K562 (cell line): ENCODE results near the gene SLC12A6. TPM values are rescaled to one million over a fixed set of nuclear protein-coding genes. Genes with fewer than 3 reads are reported as not detected.
A peak's percentile ranks its signal among the peaks of the same experiment; 100 is the strongest.

Experiments
- ASH1L ChIP-seq: fragments of 450-650 bp; IDR thresholded peaks from 2 replicates; pipeline ENCODE4 v1.6.1; 2018; ENCODE audit warnings: borderline replicate concordance, mild to moderate bottlenecking, low read depth; ENCODE audit not compliant: partially characterized antibody
- ATF1 ChIP-seq, 2 experiments: fragments of 450-650 bp in 1 of 2; IDR thresholded peaks; 2 replicates each; pipeline ENCODE4 v1.6.1; 2016; ENCODE audit warnings: missing compliant biosample characterization in 1 of 2, missing genetic modification characterization in 1 of 2
- BRCA1 ChIP-seq, 2 experiments: fragments of 450-650 bp in 1 of 2; sonication (generic) in 1 of 2; formaldehyde crosslinking in 1 of 2; IDR thresholded peaks; 2 replicates each; pipeline versions ENCODE4 v1.5.0 to v1.6.1; 2017 to 2020; ENCODE audit warnings: mild to moderate bottlenecking in 1 of 2, missing genetic modification reagents in 1 of 2
- FOSL1 ChIP-seq: fragments of 200-800 bp; sonication (Bioruptor generic); conservative IDR thresholded peaks from 2 replicates; pipeline ENCODE4 v1.6.1; 2016; ENCODE audit warnings: missing genetic modification characterization, missing compliant biosample characterization
- HNRNPH1 ChIP-seq: fragments of 200-400 bp; formaldehyde crosslinking; optimal IDR thresholded peaks from 2 replicates; pipeline ENCODE3; 2017; ENCODE audit warnings: low read depth, mild to moderate bottlenecking, low read length, moderate library complexity
- NCOA1 ChIP-seq: fragments of 450-650 bp; IDR thresholded peaks from 2 replicates; pipeline ENCODE4 v1.6.1; 2016; ENCODE audit warnings: low read depth
- NCOR1 ChIP-seq: fragments of 450-650 bp; IDR thresholded peaks from 2 replicates; pipeline ENCODE4 v1.6.1; 2016; ENCODE audit warnings: mild to moderate bottlenecking, moderate library complexity
- RFX7 ChIP-seq: fragments of 250-450 bp; sonication (Bioruptor Pico); IDR thresholded peaks from 2 replicates; pipeline ENCODE4 v1.5.1; 2021; ENCODE audit warnings: mild to moderate bottlenecking
- TAL1 ChIP-seq: fragments of 450-650 bp; IDR thresholded peaks from 2 replicates; pipeline ENCODE4 v1.6.1; 2016; ENCODE audit warnings: mild to moderate bottlenecking
- TCF3 ChIP-seq: sonication (generic); formaldehyde crosslinking; IDR thresholded peaks from 2 replicates; pipeline ENCODE4 v1.4.0; 2020; ENCODE audit warnings: mild to moderate bottlenecking, missing genetic modification reagents
- YY1 ChIP-seq, 3 experiments: IDR thresholded peaks; 2 replicates each; pipeline ENCODE4 v1.6.1; 2011; ENCODE audit warnings: low read length in 2 of 3, mild to moderate bottlenecking in 2 of 3, moderate library complexity in 2 of 3, borderline replicate concordance in 1 of 3, control low read depth in 1 of 3, low read depth in 1 of 3; ENCODE audit not compliant: insufficient read depth in 3 of 3, insufficient replicate concordance in 2 of 3, control insufficient read depth in 1 of 3, insufficient read length in 1 of 3; ENCODE audit errors: extremely low read depth in 1 of 3
- ZBED1 ChIP-seq: IDR thresholded peaks from 2 replicates; pipeline ENCODE4 v1.6.1; 2014
- ZNF184 ChIP-seq: sonication (generic); formaldehyde crosslinking; IDR thresholded peaks from 2 replicates; pipeline ENCODE4 v1.5.0; 2020; ENCODE audit warnings: missing genetic modification reagents
- ZNF507 ChIP-seq: conservative IDR thresholded peaks from 2 replicates; pipeline ENCODE4 v1.6.1; 2017; ENCODE audit warnings: missing genetic modification characterization, missing compliant biosample characterization
- polyA plus RNA-seq, 8 experiments: library from polyadenylated mRNA; depleted of rRNA in 4 of 8; stranded (reverse) in 5 of 8; unstranded in 3 of 8; fragments of >200 nt; fragmentation: Nextera tagmentation in 2 of 8; fragmentation: Illumina TruSeq in 1 of 8; extraction: Ambion mirVana in 2 of 8; extraction: Trizol in 1 of 8; gene quantifications; 2 replicates each; pipeline versions ENCODE4 v1.2.1 to v1.2.3, GENCODE V29; 2011 to 2014; ENCODE audit warnings: inconsistent platforms in 1 of 8, missing spikeins in 1 of 8
- total RNA-seq, 7 experiments: library from RNA; depleted of rRNA in 6 of 7; stranded (reverse); fragments of >200 nt in 6 of 7; fragmentation: Illumina TruSeq in 2 of 7; extraction: Trizol in 2 of 7; gene quantifications; 2 replicates each; pipeline versions ENCODE4 v1.2.1 to v1.2.3, GENCODE V29; 2011 to 2021; ENCODE audit warnings: low replicate concordance in 1 of 7
- TF ChIP-seq, protein P1 (sequence below): fragments of 250-450 bp; sonication (Bioruptor Pico); IDR thresholded peaks from 2 replicates; pipeline ENCODE4 v1.5.0; 2021; ENCODE audit warnings: mild to moderate bottlenecking, moderate library complexity
- TF ChIP-seq, protein P2 (sequence below): fragments of 450-650 bp; IDR thresholded peaks from 2 replicates; pipeline ENCODE4 v1.6.1; 2018; ENCODE audit warnings: mild to moderate bottlenecking, low read depth; ENCODE audit not compliant: partially characterized antibody
- TF ChIP-seq, protein P3 (sequence below), 3 experiments: IDR thresholded peaks in 2 of 3; conservative IDR thresholded peaks in 1 of 3; 2 replicates each; pipeline ENCODE4 v1.5.1; 2011 to 2012; ENCODE audit warnings: low read length in 3 of 3, mild to moderate bottlenecking in 3 of 3, control low read depth in 2 of 3, improper control_type of control experiment in 1 of 3, inconsistent platforms in 1 of 3, low read depth in 1 of 3, mixed read lengths in 1 of 3, moderate library complexity in 1 of 3; ENCODE audit not compliant: insufficient read depth in 2 of 3
- TF ChIP-seq, protein P4 (sequence below), 2 experiments: fragments of 150-350 bp in 1 of 2; IDR thresholded peaks; 2 replicates each; pipeline ENCODE4 v1.6.1; 2012 to 2016; ENCODE audit warnings: low read depth in 2 of 2, low read length in 2 of 2, mild to moderate bottlenecking in 1 of 2, moderate library complexity in 1 of 2

Gene SLC12A6
- total and polyA plus RNA-seq, 9 of the 15 experiments (the other 6 are each of a cell fraction or from before 2014, with no cell fraction given) = 1.4 to 16.4 (median 6.7) TPM

DNA sequence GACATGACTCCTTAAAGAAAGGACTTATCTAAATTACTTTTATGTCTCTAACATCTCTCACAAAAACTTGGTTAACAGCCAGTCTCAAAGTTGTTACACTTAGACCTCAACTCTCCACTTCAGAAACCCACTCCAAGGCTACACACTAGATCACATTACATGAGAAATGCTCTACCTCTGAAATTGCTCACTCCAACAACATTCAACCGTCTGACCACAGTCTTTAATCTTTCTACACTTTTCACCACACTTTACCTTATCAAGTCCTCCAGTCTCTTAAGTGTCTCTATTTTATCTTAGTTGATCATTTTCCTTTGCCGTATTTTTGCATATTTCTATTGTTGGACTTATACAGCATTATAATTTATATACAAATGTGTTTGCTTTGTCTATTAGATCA lies 5.8 kb downstream of the SLC12A6 start (continued):
- TF ChIP-seq, protein P1, sequence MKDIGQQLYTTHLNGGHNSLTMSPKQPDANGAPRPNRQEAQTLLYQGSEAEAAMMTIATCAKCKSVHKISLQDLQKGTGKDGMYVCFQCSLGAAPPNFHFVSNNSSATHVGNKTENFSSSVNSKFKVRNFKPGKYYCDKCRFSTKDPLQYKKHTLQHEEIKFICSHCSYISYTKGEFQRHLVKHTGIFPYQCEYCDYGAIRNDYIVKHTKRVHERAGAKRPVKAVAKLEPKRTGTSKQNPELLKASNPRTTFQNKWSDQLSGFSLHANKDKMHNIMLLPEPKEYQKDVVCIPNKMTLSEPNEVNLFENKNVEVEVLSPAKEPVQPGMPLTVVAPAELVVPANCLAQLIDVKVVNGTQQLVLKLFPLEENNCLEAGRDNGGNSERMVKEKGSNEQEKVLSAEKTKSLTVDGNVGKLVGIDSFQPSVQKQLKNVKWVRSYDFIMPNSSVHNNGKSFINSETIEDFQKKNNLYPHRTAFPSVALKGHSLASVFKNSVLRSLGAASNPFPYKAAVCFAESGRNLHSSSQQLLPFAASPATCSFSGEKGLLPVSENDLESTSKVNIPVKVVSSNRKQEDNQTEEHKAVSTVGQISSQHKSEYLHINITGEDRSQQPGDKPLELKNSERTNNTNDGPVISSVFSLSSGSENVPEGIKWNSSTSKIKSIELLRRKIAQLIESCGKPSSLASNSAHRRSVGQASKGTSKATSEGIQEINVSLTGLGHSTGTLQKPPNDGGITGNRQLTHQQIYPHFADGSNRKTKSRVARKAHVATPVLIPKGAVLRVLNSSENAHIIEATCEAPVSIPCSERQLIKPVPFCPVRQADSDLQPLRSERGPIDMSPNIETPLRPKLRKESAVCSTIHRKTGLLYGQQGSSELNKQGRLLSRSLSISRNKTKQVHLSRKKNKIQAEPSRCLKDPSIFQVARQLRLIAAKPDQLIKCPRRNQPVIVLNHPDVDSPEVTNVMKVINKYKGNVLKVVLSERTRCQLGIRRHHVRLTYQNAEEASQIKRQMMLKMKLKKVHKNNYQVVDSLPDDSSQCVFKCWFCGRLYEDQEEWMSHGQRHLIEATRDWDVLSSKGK (CRISPR knock-in tag) = no peak
- TF ChIP-seq NCOA1 = 0 out of 2 replicates have a peak, but pooled peaks have one; percentile 18
- TF ChIP-seq, protein P2, sequence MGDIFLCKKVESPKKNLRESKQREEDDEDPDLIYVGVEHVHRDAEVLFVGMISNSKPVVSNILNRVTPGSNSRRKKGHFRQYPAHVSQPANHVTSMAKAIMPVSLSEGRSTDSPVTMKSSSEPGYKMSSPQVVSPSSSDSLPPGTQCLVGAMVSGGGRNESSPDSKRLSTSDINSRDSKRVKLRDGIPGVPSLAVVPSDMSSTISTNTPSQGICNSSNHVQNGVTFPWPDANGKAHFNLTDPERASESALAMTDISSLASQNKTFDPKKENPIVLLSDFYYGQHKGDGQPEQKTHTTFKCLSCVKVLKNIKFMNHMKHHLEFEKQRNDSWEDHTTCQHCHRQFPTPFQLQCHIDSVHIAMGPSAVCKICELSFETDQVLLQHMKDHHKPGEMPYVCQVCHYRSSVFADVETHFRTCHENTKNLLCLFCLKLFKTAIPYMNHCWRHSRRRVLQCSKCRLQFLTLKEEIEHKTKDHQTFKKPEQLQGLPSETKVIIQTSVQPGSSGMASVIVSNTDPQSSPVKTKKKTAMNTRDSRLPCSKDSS = no peak
- TF ChIP-seq YY1 (IDR thresholded peaks at IDR 0.05; ENCODE audit: borderline replicate concordance in 1 of 3, control insufficient read depth in 1 of 3, extremely low read depth in 1 of 3, insufficient read depth in 3 of 3, insufficient read length in 1 of 3, insufficient replicate concordance in 2 of 3, low read depth in 1 of 3, low read length in 2 of 3) = no peak
- no peak for TF ChIP-seq ATF1 (CRISPR knock-in tag; IDR thresholded peaks at IDR 0.05)
- no peak for TF ChIP-seq ATF1 (tag; IDR thresholded peaks at IDR 0.05)
- TF ChIP-seq, protein P3, sequence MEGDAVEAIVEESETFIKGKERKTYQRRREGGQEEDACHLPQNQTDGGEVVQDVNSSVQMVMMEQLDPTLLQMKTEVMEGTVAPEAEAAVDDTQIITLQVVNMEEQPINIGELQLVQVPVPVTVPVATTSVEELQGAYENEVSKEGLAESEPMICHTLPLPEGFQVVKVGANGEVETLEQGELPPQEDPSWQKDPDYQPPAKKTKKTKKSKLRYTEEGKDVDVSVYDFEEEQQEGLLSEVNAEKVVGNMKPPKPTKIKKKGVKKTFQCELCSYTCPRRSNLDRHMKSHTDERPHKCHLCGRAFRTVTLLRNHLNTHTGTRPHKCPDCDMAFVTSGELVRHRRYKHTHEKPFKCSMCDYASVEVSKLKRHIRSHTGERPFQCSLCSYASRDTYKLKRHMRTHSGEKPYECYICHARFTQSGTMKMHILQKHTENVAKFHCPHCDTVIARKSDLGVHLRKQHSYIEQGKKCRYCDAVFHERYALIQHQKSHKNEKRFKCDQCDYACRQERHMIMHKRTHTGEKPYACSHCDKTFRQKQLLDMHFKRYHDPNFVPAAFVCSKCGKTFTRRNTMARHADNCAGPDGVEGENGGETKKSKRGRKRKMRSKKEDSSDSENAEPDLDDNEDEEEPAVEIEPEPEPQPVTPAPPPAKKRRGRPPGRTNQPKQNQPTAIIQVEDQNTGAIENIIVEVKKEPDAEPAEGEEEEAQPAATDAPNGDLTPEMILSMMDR (IDR thresholded peaks at IDR 0.05 in 2 of 3, conservative IDR thresholded peaks at IDR 0.05 in 1 of 3; ENCODE audit: insufficient read depth in 2 of 3, low read depth in 1 of 3, low read length in 3 of 3) = no peak
- peak; percentile 74 for TF ChIP-seq TAL1
- peak; percentile 76 for TF ChIP-seq TCF3 (CRISPR knock-in tag)
- TF ChIP-seq ZNF507 (tag) = no peak
- TF ChIP-seq, protein P4, sequence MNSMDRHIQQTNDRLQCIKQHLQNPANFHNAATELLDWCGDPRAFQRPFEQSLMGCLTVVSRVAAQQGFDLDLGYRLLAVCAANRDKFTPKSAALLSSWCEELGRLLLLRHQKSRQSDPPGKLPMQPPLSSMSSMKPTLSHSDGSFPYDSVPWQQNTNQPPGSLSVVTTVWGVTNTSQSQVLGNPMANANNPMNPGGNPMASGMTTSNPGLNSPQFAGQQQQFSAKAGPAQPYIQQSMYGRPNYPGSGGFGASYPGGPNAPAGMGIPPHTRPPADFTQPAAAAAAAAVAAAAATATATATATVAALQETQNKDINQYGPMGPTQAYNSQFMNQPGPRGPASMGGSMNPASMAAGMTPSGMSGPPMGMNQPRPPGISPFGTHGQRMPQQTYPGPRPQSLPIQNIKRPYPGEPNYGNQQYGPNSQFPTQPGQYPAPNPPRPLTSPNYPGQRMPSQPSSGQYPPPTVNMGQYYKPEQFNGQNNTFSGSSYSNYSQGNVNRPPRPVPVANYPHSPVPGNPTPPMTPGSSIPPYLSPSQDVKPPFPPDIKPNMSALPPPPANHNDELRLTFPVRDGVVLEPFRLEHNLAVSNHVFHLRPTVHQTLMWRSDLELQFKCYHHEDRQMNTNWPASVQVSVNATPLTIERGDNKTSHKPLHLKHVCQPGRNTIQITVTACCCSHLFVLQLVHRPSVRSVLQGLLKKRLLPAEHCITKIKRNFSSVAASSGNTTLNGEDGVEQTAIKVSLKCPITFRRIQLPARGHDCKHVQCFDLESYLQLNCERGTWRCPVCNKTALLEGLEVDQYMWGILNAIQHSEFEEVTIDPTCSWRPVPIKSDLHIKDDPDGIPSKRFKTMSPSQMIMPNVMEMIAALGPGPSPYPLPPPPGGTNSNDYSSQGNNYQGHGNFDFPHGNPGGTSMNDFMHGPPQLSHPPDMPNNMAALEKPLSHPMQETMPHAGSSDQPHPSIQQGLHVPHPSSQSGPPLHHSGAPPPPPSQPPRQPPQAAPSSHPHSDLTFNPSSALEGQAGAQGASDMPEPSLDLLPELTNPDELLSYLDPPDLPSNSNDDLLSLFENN (IDR thresholded peaks at IDR 0.05; ENCODE audit: low read depth in 2 of 2, low read length in 2 of 2) = no peak
- peak; percentile 48; the same call in 1 of the 2 replicates for TF ChIP-seq FOSL1 (tag)
- TF ChIP-seq ZBED1 = no peak
- TF ChIP-seq BRCA1 (IDR thresholded peaks at IDR 0.05) = no peak
- no peak for TF ChIP-seq BRCA1 (CRISPR knock-in tag; IDR thresholded peaks at IDR 0.05)
- no peak for TF ChIP-seq HNRNPH1
- no peak for TF ChIP-seq ZNF184 (CRISPR knock-in tag)
- TF ChIP-seq ASH1L = no peak
- TF ChIP-seq NCOR1 = peak; percentile 67
- no peak for TF ChIP-seq RFX7 (CRISPR knock-in tag)
